HepG2 (cell line): ENCODE data around the gene ARMC2. TPM values are rescaled to one million over a fixed set of nuclear protein-coding genes. Genes with fewer than 3 reads are reported as not detected.

Experiments
- ATAC-seq: fragments of 200-7000 bp; cut with Tn5 transposase; 3 replicates; pipeline ENCODE4 v1.9.1; 2020; ENCODE audit warnings: mild to moderate bottlenecking, moderate library complexity
- BruUV-seq: library from RNA; stranded (reverse); fragments of 400-500 nt; replicated peaks from 2 replicates; lab custom pipeline; 2021; lab: Mats Ljungman, UMichigan
- CTCF ChIA-PET: fragments of 300-600 bp; formaldehyde crosslinking; extraction: SDS; loops from one replicate; lab custom pipeline; 2021; ENCODE audit warnings: low total read pairs, inconsistent platforms, low intra/inter-chr PET ratio; lab: Yijun Ruan, JAX
- POLR2A ChIA-PET: fragments of 350-600 bp; sonication (Branson Sonifier 250); formaldehyde crosslinking; loops from one replicate; lab custom pipeline; 2020; ENCODE audit warnings: antibody characterized with exemption, inconsistent platforms; lab: Yijun Ruan, JAX
- DNase-seq: peaks from one replicate; pipeline ENCODE4 v3.0.0-alpha.2; 2015; ENCODE audit warnings: low spot score
- FAIRE-seq: peaks from 3 replicates; lab custom pipeline; 2011; peaks lifted over from hg19 to GRCh38; lab: Jason Lieb, UNC
- H2AFZ ChIP-seq: one replicate; pipeline ENCODE4 v1.6.1; 2011; ENCODE audit warnings: low read length, inconsistent platforms
- H3K27ac ChIP-seq: fragments of 300-600 bp; 3 replicates; pipeline ENCODE4 v1.8.0; 2011; ENCODE audit warnings: mixed run types, mild to moderate bottlenecking, mixed read lengths, low read length, inconsistent platforms; ENCODE audit not compliant: insufficient read depth; ENCODE audit errors: extremely low read length
- H3K27me3 ChIP-seq, 2 experiments: fragments of 200-600 bp in 1 of 2; 2 replicates in 1 of 2; 3 replicates in 1 of 2; pipeline versions ENCODE4 v1.6.0 to v1.8.0; 2011; ENCODE audit warnings: low read length in 2 of 2, mild to moderate bottlenecking in 2 of 2, moderate library complexity in 2 of 2, inconsistent platforms in 1 of 2; ENCODE audit not compliant: insufficient read depth in 2 of 2, control insufficient read depth in 1 of 2
- H3K36me3 ChIP-seq, 2 experiments: fragments of 200-600 bp in 1 of 2; replicated peaks in 1 of 2; 2 replicates in 1 of 2; 3 replicates in 1 of 2; pipeline versions ENCODE4 v1.5.1 to v1.8.0; 2011; ENCODE audit warnings: low read length in 2 of 2, inconsistent platforms in 1 of 2; ENCODE audit not compliant: insufficient read depth in 2 of 2, control insufficient read depth in 1 of 2
- H3K4me1 ChIP-seq: 2 replicates; pipeline ENCODE4 v1.5.1; 2012; ENCODE audit warnings: low read length, inconsistent platforms; ENCODE audit not compliant: insufficient read depth
- H3K4me2 ChIP-seq: 2 replicates; pipeline ENCODE4 v1.6.0; 2011; ENCODE audit warnings: low read depth, low read length, inconsistent platforms
- H3K4me3 ChIP-seq, 3 experiments: fragments of 200-600 bp in 1 of 3; sonication (generic), shearing (Covaris generic) in 1 of 3; replicated peaks in 1 of 3; 2 replicates each; pipeline ENCODE4 v1.5.1; 2011 to 2016; ENCODE audit warnings: low read length in 3 of 3, inconsistent platforms in 2 of 3, low read depth in 2 of 3, mild to moderate bottlenecking in 2 of 3, control low read depth in 1 of 3, mixed read lengths in 1 of 3; ENCODE audit not compliant: insufficient read depth in 1 of 3
- H3K79me2 ChIP-seq: one replicate; pipeline ENCODE4 v1.6.1; 2011; ENCODE audit warnings: low read length, inconsistent platforms; ENCODE audit not compliant: insufficient read depth
- H3K9ac ChIP-seq: 2 replicates; pipeline ENCODE4 v1.6.0; 2011; ENCODE audit warnings: mild to moderate bottlenecking, low read depth, low read length, inconsistent platforms; ENCODE audit not compliant: insufficient read depth
- H3K9me3 ChIP-seq: 2 replicates; pipeline ENCODE4 v1.5.1; 2012; ENCODE audit warnings: mild to moderate bottlenecking, low read length
- H4K20me1 ChIP-seq: 2 replicates; pipeline ENCODE4 v1.6.0; 2011; ENCODE audit warnings: inconsistent platforms, mild to moderate bottlenecking, low read length, moderate library complexity; ENCODE audit not compliant: insufficient read depth
- BHLHE40 ChIP-seq: IDR thresholded peaks from 2 replicates; pipeline ENCODE4 v1.6.1; 2011; ENCODE audit warnings: low read length, improper control_type of control experiment
- BORCS8-MEF2B ChIP-seq: sonication (generic); formaldehyde crosslinking; IDR thresholded peaks from 2 replicates; pipeline ENCODE4 v1.8.0; 2022; ENCODE audit warnings: mild to moderate bottlenecking, missing genetic modification reagents
- HMGA1 ChIP-seq: sonication (generic); formaldehyde crosslinking; conservative IDR thresholded peaks from 2 replicates; pipeline ENCODE4 v1.4.0; 2020; ENCODE audit warnings: missing genetic modification reagents
- MLX ChIP-seq: IDR thresholded peaks from 2 replicates; pipeline ENCODE4 v1.6.1; 2016
- NFE2L2 ChIP-seq: fragments of 150-350 bp; IDR thresholded peaks from 2 replicates; pipeline ENCODE4 v1.6.1; 2014; ENCODE audit warnings: low read length
- NRL ChIP-seq: sonication (generic); formaldehyde crosslinking; IDR thresholded peaks from 2 replicates; pipeline ENCODE4 v1.5.0; 2020; ENCODE audit warnings: missing genetic modification reagents, mild to moderate bottlenecking, moderate library complexity, borderline replicate concordance
- SNAI1 ChIP-seq: sonication (generic); formaldehyde crosslinking; IDR thresholded peaks from 2 replicates; pipeline ENCODE4 v1.5.0; 2020; ENCODE audit warnings: mild to moderate bottlenecking, missing genetic modification reagents, borderline replicate concordance
- ZNF17 ChIP-seq: sonication (generic); formaldehyde crosslinking; IDR thresholded peaks from 2 replicates; pipeline ENCODE4 v1.5.0; 2020; ENCODE audit warnings: mild to moderate bottlenecking, missing genetic modification reagents
- ZNF234 ChIP-seq: sonication (generic); formaldehyde crosslinking; conservative IDR thresholded peaks from 2 replicates; pipeline ENCODE4 v1.5.1; 2020; ENCODE audit warnings: mild to moderate bottlenecking, missing genetic modification reagents
- ZNF33B ChIP-seq: sonication (generic); formaldehyde crosslinking; IDR thresholded peaks from 2 replicates; pipeline ENCODE4 v1.5.1; 2020; ENCODE audit warnings: mild to moderate bottlenecking, missing genetic modification reagents
- ZNF788 ChIP-seq: sonication (generic); formaldehyde crosslinking; IDR thresholded peaks from 2 replicates; pipeline ENCODE4 v1.5.0; 2020; ENCODE audit warnings: mild to moderate bottlenecking, missing genetic modification reagents, borderline replicate concordance
- ZNF83 ChIP-seq: sonication (generic); formaldehyde crosslinking; IDR thresholded peaks from 2 replicates; pipeline ENCODE4 v1.4.0; 2020; ENCODE audit warnings: missing genetic modification reagents, mild to moderate bottlenecking, borderline replicate concordance
- ZSCAN22 ChIP-seq: sonication (generic); formaldehyde crosslinking; IDR thresholded peaks from 2 replicates; pipeline ENCODE4 v1.4.0; 2020; ENCODE audit warnings: mild to moderate bottlenecking, missing genetic modification reagents
- WGBS: methylation state at CpG from one replicate; pipeline ENCODE4 v1.1.6; 2017; ENCODE audit warnings: low lambda C conversion rate; 5-methylcytosine and 5-hydroxymethylcytosine counted together
- in situ Hi-C: cut with HindIII; loops from 2 replicates; pipeline ENCODE4 v1.10.0; 2017; ENCODE audit warnings: low pct_unique_long_range_greater_than_20kb; ENCODE audit not compliant: extremely low pct_ligation_motif_present
- intact Hi-C: fragments of 100-400 bp; cut with micrococcal nuclease; formaldehyde crosslinking; loops from one replicate; pipeline ENCODE4 v1.10.0; 2022; ENCODE audit not compliant: unreplicated experiment
- polyA plus RNA-seq, 8 experiments: library from polyadenylated mRNA; depleted of rRNA in 3 of 8; stranded (reverse) in 7 of 8; unstranded in 1 of 8; fragments of >200 nt; fragmentation: Illumina TruSeq in 4 of 8; extraction: Trizol in 4 of 8; gene quantifications; 2 replicates each; pipeline versions ENCODE4 v1.2.1 to v1.2.3, GENCODE V29; 2011 to 2016; ENCODE audit warnings: low read depth in 4 of 8, missing spikeins in 1 of 8, mixed read lengths in 1 of 8; ENCODE audit not compliant: insufficient read depth in 1 of 8
- total RNA-seq, 5 experiments: library from RNA; depleted of rRNA; stranded (reverse); fragments of >200 nt; fragmentation: Illumina TruSeq; extraction: Trizol; gene quantifications; 2 replicates each; pipeline ENCODE4 v1.2.3, GENCODE V29; 2016; ENCODE audit warnings: low read depth in 1 of 5

Gene ARMC2
- total and polyA plus RNA-seq, 2 of the 13 experiments (the other 11 are each of a cell fraction or from before 2014, with no cell fraction given): 1.4 to 3.2 TPM

GRCh38 chr6:108988765-108989164 lies 140.5 kb downstream of the ARMC2 start:
- peaks cover 23% of the 10 kb centered on the region for H3K4me1 ChIP-seq
- CTCF ChIA-PET: no interaction called here
- H3K27ac ChIP-seq: no peak overlapping the region
- H3K36me3 ChIP-seq: peaks cover 18 to 23% of the 10 kb centered on the region in 2 experiments
- no peaks in the 10 kb centered on the region for H3K79me2 ChIP-seq
- H3K4me3 ChIP-seq: no peak overlapping the region
- no peak overlapping the region for H3K4me2 ChIP-seq
- DNase-seq (no peak), ATAC-seq (no peak), FAIRE-seq (no peak)
- POLR2A ChIA-PET: no interaction called here
- H2AFZ ChIP-seq: no peak overlapping the region
- 98% methylated on average over 5 of the region's 5 CpGs for WGBS
- no TSS peak for BruUV-seq
- H4K20me1 ChIP-seq: no peaks in the 10 kb centered on the region
- intact Hi-C loops: no loop called here
- H3K9ac ChIP-seq: no peak overlapping the region
- in situ Hi-C loops: no loop called here
- TF ChIP-seq HMGA1 (CRISPR knock-in tag): no peak
- no peak for TF ChIP-seq SNAI1 (CRISPR knock-in tag)
- no peak for TF ChIP-seq BORCS8-MEF2B (CRISPR knock-in tag)
- TF ChIP-seq MLX (CRISPR knock-in tag): no peak
- no peak for TF ChIP-seq ZSCAN22 (CRISPR knock-in tag)
- TF ChIP-seq ZNF17 (CRISPR knock-in tag): no peak
- no peak for TF ChIP-seq ZNF234 (CRISPR knock-in tag)
- TF ChIP-seq ZNF83 (CRISPR knock-in tag): no peak
- no peak for TF ChIP-seq BHLHE40
- no peak for TF ChIP-seq ZNF788
- TF ChIP-seq NFE2L2: no peak
- TF ChIP-seq ZNF33B (CRISPR knock-in tag): no peak
- TF ChIP-seq NRL (CRISPR knock-in tag): no peak
- no peaks in the 10 kb centered on the region for H3K27me3 ChIP-seq
- H3K9me3 ChIP-seq: no peaks in the 10 kb centered on the region
